GM21717 (cell line): ENCODE data around the gene F8.
"Not testable (repeated sequence)": the region's sequence is repeated elsewhere in the genome, so short reads cannot be mapped to it uniquely, and the experiment has no call there.

Source experiments
- ATAC-seq: cut with Tn5 transposase; IDR thresholded peaks from one replicate; pipeline ENCODE4 v1.9.1; 2021; ENCODE audit warnings: mild to moderate bottlenecking, moderate library complexity; ENCODE audit not compliant: unreplicated experiment

Gene F8

DNA sequence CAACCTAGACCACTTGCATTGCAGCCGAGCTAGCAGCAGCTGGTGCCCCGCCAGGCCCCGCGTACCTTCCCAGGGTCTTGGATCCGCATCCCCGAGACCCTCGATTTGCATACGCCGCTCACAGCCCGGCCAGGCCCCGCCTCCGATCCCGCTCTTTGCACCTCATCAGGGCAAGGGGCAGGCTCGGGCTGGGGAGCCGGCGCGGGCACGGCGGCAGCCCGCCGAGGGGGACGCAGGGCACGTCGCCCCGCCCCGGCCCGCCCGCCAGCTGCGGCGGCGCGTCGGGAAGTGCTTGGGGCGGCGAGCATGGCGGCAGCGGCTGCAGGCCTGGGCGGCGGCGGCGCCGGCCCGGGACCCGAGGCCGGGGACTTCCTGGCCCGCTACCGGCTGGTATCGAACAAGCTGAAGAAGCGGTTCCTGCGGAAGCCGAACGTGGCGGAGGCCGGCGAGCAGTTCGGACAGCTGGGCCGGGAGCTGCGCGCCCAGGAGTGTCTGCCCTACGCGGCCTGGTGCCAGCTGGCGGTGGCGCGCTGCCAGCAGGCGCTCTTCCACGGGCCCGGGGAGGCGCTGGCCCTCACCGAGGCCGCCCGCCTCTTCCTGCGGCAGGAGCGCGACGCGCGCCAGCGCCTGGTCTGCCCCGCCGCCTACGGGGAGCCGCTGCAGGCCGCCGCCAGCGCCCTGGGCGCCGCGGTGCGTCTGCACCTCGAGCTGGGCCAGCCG lies 136.3 kb downstream of the F8 start, which contains the start of gene F8A1:
F8A1 (plus strand) TSS at position 287 of the 720 bp plus-strand sequence; CDS start at position 307, 20 bp downstream.
- ATAC-seq: peak; percentile 64

DNA sequence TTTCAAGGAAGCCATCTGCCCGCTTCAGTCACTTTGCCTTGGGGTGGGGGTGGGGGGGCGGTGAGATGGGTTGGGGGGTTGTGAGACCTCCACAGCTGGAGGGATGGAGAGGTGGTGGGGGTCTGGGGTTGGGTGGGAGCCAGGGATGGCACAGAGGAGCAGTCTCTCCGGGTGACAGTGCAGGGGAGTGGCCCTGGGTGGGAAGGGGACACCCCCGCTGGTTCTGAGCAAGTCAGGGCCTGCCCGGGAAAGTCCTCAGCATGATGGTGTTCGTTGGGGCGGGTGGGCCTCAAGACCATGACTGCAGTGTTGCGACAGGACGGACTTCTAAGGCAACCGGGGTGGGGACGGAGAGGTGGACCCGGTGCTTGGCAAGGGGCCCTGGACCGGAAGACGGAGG lies 137.0 kb downstream of the F8 start:
- not testable (repeated sequence) for ATAC-seq

DNA sequence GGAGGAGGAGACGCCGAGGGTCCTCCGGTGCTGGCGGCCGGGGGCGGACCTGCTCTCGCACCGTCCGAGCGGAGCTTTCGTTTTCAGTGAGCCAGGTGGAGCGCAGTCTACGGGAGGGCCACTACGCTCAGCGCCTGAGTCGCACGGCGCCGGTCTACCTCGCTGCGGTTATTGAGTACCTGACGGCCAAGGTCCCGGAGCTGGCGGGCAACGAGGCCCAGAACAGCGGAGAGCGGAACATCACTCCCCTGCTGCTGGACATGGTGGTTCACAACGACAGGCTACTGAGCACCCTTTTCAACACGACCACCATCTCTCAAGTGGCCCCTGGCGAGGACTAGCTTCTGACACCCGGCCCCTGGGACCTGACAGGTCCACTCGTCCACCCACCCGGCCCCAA lies 137.5 kb downstream of the F8 start:
- ATAC-seq: not testable (repeated sequence)

DNA sequence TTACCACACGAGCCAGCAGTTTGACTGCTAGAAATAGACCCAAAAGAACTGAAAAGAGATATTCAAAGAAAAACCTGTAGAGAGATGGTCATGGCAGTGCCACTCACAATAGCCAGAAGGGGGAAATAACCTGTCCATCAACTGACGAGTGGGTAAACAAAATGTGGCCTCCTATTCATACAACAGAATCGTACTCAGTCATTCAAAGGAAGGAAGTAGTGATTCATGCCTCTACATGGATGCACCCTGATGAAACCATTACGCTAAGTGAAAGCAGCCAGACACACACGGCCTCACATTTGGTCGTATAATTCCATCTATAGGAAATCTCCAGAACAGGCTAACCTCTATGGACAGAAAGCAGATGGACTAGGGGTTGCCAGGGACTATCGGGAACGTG lies 138.5 kb downstream of the F8 start:
- ATAC-seq: not testable (repeated sequence)

DNA sequence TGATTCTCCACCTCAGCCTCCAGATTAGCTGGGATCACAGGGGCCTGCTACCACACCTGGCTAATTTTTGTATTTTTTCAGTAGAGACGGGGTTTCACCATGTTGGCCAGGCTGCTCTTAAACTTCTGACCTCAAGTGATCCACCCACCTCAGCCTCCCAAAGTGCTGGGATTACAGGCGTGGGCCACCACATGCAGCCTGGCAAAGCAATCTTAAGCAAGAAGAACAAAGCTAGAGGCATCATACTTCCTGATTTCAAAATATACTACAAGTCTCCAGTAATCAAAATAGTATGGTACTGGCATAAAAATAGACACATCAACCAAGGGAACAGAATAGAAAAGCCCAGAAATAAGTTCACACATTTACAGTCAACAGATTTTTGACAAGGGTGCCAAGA lies 149.2 kb downstream of the F8 start:
- no peak for ATAC-seq

DNA sequence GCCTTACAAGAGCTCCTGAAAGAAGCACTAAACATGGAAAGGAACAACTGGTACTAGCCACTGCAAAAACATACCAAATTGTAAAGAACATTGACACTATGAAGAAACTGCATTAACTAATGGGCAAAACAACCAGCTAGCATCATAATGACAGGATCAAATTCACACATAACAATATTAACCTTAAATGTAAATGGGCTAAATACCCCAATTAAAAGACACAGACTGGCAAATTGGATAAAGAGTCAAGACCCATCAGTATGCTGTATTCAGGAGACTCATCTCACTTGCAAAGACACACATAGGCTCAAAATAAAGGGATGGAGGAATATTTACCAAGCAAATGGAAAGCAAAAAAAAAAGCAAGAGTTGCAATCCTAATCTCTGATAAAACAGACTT lies 154.0 kb downstream of the F8 start:
- not testable (repeated sequence) for ATAC-seq

DNA sequence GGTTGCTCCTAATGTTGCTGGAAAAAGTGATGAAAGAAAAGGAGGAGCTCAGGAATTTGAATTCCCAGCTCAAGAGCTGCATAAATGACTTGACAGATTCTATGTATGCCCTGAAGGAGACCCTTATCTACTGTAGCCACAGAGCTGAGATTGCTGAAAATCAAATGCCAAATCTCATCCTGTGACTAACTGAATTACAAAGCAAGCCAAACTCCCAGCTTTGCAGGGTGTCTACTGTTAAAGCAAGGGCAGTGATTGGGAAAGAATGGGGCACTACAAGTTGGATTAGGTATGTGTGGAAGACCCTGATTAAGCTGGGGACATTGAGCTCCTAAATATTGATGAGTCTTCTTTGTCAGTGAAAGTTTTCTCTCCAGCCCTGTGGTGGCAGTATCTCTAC lies 167.3 kb downstream of the F8 start:
- ATAC-seq: no peak

DNA sequence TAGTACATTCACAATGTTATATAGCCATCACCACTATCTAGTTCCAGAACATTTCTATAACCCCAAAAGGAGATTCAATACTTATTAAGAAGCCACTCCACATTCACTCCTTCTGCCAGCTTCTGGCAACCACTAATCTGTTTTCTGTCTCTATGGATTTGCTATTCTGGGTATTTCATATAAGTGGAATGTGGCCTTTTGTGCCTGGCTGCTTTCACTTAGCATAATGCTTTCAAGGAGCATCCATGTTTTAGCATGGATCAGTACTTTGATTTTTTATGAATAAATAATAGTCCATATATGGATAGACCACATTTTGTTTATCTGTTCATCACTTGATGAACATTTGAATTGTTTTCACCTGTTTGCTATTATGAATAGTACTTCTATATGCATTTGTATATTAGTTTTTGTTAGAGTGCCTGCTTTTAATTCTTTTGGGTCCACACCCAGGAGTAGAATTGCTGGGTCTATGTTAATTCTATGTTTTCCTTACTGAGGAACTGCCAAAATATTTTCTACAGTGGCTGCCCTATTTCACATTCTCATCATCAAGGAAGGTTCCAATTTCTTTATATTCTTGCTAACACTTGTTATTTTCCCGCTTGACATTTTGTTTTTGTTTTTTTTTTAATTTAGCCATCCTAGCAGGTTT lies 171.4 kb downstream of the F8 start:
- ATAC-seq: no peak

DNA sequence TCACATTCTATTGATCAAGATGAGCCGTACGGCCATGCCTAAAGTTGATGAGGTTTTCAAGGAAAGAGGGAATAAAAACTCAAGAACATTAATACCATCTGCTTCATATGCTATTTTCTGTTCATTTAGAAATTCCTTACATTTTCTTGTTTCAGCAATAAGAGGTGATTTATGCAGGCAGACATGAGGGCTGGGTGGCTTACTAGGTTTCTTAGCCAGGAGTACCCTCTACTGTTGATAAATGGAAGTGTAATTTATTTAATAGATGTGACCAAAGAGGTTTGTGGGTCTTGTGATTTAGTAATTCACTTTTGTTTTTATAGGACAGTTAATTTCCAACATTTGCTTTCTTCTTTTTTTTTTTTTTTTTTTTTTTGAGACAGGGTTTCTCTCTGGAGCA lies 181.7 kb downstream of the F8 start:
- no peak for ATAC-seq

DNA sequence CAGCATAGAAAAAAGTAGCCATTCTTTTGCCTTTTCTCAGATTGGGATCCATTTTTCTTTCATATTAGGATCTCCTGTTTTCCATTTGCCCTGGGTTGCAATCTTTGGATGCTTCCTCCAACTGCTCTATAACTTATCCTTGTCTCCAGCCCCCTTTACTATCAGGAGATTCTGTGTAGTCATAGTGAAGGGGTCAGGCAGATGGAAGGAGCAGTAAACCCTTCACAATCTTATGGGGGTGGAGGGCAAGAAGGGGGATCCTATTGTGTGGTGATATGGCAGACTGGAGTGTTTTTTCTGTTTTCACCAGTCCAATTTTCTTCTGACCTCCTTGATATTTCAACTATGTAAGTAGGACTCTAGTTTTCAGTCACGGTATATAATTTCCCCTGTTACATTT lies 186.4 kb downstream of the F8 start:
- ATAC-seq: no peak

DNA sequence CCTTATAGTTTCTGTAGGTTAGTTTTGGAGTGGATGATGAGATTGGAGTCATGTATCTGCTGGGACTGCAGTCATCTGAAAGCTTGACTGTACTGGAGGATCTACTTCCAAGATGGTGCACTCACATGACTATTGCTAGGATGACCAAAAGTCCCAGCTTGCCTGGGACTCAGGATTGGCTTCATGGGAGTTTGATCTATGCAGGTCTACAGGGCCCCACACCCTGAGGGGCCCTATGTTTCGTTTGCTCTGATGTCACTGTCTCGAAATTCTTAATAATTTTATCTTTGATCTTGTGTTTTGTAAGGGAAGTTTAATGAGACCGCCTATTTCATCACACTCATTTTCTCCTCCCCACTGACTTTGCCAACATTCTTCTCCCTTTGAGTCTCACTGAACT lies 188.0 kb downstream of the F8 start, which contains the start of gene SMIM9:
SMIM9 (minus strand) TSS at position 101 of the 400 bp plus-strand sequence. CDS start 3,806 bp downstream, outside the sequence.
- ATAC-seq: no peak

DNA sequence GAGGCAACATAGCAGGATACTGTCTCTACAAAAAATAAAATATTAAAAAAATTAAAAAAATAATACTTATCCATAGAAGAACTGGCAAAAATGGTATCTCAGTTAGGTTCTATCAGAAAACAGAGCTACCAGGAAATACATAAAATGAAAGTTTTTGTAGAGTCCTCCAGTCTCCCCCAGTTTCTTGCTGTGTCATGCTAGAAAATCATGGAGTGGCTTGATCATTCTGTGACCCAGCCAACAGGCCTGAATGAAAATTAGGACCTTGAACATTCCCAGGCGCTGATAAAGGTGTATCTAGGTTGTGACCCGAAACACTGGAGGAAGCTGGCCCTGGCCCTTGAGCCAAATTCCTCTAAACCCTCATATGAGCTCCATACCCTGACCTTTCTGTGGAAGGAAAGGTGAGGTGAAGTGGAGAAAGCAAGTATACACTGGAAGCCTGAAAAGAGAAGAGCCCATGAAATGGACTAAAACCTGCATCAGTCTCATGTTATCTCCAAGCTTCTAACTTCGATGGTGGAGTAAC lies 188.7 kb downstream of the F8 start:
- ATAC-seq: no peak

DNA sequence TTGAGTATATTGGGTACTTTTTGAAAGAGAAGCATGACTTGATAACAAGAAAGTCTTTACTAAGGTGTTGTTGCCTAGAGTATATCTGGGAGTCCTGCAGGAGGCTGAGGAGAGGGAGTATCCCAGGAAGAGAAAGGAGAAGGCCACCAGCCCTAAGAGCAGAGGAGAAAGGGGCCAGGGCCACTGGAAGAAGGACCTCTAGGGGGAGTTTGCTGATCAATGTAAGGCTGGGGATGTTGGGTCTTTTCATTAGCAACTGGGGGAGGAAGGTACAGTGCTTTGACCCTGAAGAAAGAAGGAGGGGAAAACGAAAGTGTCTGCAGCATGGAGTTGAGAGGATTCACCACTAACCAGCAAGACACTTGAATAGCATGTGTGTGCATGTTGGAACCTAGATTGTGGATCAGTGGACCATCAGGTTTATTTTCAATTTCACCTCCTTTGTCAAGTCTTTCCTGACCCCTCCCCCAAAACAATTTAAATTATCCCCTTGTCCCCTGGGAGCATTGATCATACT lies 192.5 kb downstream of the F8 start:
- no peak for ATAC-seq

DNA sequence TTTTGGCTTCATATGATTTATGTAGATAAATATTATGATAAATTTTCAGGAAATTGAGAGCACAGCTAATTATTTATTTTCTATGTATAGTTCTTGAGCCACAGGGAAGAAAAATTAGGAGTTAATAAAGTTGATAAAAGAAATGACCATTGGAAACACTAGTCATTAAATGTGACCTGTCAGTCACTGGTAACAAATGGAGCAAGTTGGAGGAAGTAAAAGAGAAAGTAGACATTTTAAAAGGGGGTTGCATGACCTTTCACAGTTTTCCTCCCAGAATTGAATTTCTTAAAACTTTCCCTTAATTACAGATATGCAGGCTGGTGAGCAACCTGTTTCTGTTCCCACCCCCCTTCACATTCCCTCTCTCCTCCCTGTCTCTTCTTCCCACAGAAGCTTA lies 193.4 kb downstream of the F8 start:
- ATAC-seq: no peak

DNA sequence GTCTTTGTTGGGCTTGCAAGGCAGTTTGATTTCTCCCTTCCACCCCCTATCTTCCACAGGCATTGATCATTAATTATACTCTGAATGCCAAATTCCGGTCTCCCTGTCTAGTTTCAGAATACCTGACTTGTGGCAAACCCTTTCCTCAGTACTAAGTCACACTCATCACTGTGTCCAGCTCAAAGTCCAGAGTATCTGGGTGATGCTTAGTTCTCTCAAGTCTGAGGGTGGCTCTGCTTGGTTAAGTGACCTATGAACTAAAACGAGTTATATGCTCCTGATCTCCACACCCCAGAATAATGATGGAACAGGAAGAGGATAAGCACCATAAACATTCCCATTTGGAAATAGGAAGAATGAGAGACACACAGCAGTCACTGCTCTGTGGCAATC lies 194.5 kb downstream of the F8 start:
- ATAC-seq: peak; percentile 18

DNA sequence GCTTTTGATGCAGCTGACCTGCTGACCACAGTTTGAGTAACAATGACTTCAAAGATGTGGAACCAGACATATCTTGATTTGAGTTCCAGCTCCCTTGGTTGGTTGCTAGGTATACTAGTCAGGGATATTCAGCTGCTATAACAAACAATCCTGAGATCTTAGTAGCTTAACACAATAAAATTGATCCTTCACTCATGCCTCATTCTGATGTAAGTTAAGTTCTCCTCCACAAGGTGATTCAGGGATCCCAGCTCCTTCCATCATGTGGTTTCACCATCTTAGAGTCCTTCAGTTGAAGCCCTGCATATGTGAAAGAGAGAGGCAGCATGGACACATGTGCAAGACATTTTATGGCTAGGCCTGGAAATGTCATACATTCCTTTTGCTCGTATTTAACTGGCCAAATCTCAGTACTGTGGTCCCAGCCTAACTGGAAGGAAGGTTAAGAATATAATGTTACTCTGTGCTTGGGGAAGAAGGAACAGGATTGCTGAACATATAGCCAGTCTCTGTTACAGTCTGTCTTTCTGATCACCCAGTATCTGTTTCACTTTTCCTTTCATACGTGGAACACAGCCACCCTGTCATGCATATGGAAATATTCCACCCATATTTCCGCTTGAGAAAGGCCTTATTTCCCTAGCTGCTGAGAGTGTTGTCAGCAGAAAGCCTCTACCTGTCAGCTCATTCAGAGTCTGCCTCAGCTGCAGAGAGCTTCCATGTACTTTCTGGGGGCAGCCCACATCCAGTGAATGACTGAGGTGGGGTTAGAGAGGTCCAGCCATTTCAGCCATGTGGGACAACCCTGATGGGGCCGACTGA lies 195.1 kb downstream of the F8 start:
- peak; percentile 95 for ATAC-seq

DNA sequence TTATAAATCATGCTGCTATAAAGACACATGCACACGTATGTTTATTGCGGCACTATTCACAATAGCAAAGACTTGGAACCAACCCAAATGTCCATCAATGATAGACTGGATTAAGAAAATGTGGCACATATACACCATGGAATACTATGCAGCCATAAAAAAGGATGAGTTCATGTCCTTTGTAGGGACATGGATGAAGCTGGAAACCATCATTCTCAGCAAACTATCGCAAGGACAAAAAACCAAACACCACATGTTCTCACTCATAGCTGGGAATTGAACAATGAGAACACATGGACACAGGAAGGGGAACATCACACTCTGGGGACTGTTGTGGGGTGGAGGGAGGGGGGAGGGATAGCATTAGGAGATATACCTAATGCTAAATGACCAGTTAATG lies 196.9 kb downstream of the F8 start:
- ATAC-seq: not testable (repeated sequence)

DNA sequence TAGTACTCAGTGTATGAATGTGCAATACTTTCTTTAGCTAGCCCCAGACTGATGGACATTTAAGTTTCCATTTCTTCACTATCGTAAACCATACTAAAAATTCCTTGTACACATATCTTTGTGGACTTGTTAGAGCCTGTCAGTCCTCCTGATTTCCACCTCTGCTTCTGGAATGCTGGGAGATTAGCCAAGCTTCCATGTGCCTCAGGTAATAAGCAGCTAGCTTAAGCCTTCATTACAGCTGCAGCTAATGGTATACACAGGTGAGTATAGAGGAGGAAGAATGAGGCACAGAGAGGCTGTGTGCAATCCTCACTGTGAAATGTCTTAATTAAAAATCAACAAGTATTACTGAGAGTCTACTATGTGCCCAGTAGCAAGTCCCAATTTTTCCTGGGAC lies 197.9 kb downstream of the F8 start:
- no peak for ATAC-seq

DNA sequence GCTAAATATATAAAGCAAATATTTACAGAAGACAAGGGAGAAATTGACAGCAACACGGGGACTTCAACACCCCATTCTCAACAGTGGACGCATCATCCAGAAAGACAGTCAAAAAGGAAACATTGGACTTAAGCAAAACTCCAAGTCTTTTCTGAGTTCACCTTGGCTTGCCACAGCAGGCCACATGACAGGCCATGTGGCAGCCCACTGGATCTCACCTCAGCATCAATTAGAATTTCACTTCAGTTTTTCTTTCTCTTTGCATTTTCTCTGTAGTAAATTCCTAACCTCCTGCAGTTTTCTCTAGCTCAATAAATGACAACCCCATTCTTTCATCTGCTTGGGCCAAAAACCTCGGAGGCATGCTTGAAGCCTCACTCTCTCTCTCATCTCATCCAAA lies 200.5 kb downstream of the F8 start:
- ATAC-seq: no peak

DNA sequence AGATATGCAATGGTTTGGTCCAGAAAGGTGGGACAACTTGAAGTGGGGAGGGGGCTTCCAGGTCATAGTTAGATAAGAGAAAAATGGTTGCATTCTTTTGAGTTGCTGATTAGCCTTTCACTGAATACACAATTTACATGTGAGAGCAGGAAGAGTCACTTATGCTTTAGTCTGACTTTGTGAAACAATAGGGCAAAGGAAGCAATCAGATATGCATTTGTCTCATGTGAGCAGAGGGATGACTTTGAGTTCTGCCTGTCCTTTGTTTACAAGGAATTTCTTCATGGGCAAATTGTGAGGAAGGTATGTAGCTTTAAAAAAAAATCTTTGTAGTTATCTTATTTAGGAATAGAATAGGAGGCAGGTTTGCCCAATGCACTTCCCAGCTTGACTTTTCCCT lies 201.0 kb downstream of the F8 start:
- ATAC-seq: no peak

DNA sequence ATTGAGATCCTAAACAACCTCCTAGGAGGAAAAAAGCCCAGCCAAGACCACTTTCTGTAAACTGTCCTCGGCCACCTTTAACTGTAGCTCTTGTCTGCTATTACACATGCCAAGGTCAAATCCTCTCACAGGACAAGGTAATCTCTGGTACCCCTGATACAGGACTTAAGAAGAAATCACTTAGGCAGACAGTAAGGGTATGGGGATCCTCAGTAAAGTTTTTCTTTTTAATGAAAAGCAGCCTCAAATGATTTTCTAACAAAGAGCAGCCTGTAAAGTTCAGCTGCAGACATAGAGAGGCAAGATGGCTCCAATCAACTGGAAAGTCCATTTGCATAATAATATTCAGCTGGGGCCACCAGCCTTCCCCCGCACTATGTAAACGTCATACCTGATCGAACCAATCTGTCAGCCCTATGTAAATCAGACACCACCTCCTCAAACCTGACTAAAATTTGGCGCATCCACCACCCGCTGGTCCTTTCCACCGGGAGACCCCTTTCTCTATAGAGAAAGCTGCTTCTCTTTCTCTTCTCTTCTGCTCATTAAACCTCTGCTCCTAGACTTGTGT lies 202.7 kb downstream of the F8 start:
- ATAC-seq: no peak
